Breast epithelium (tissue), 4 donors: ENCODE results near the gene RBM8A. TPM values are rescaled to one million over a fixed set of nuclear protein-coding genes. Genes with fewer than 3 reads are reported as not detected.

Experiments
- DNase-seq, 2 donors: peaks; one replicate each; pipeline ENCODE4 v3.0.0-alpha.2; 2019; ENCODE audit warnings: low spot score in 2 of 2
- H3K27ac ChIP-seq, 2 donors: fragments of 200-600 bp; sonication (generic) in 1 of 2; one replicate each; pipeline ENCODE4 v1.5.1; 2016 to 2019; ENCODE audit warnings: mild to moderate bottlenecking in 1 of 2
- H3K27me3 ChIP-seq, 2 donors: fragments of 200-600 bp; sonication (generic) in 1 of 2; one replicate each; pipeline versions ENCODE4 v1.5.1 to v1.6.0; 2017 to 2019; ENCODE audit warnings: control low read depth in 1 of 2, mild to moderate bottlenecking in 1 of 2
- H3K36me3 ChIP-seq: fragments of 200-600 bp; one replicate; pipeline ENCODE4 v1.5.1; 2019
- H3K4me1 ChIP-seq, 2 donors: fragments of 200-600 bp; sonication (generic); one replicate each; pipeline ENCODE4 v1.5.1; 2016 to 2019; ENCODE audit warnings: control low read depth in 1 of 2
- H3K4me3 ChIP-seq, 3 donors: fragments of 200-600 bp; sonication (generic); 1 replicate in 2 of 3; 2 replicates in 1 of 3; pipeline ENCODE4 v1.5.1; 2016 to 2019; ENCODE audit warnings: mild to moderate bottlenecking in 3 of 3, moderate library complexity in 2 of 3
- H3K9me3 ChIP-seq, 2 donors: fragments of 200-600 bp; sonication (generic) in 1 of 2; one replicate each; pipeline ENCODE4 v1.5.1; 2016 to 2019; ENCODE audit warnings: control low read depth in 1 of 2
- POLR2A ChIP-seq: fragments of 450-650 bp; IDR thresholded peaks from one replicate; pipeline ENCODE4 v1.6.1; 2016; ENCODE audit warnings: antibody characterized with exemption, mild to moderate bottlenecking, moderate library complexity
- POLR2AphosphoS5 ChIP-seq, 3 donors: sonication (generic); formaldehyde crosslinking; IDR thresholded peaks; one replicate each; pipeline ENCODE4 v1.6.1; 2017; ENCODE audit warnings: antibody characterized with exemption in 3 of 3
- intact Hi-C: fragments of 100-400 bp; cut with DNase I; formaldehyde crosslinking; loops from one replicate; pipeline ENCODE4 v1.15.1; 2023; ENCODE audit warnings: low total_unique reads
- total RNA-seq, 3 donors: library from RNA; depleted of rRNA; stranded (reverse); fragments of >200 nt; gene quantifications; one replicate each; pipeline ENCODE4 v1.1.0, GENCODE V29; 2016
- TF ChIP-seq, protein P1 (sequence below), 3 donors: fragments of 450-650 bp; IDR thresholded peaks; one replicate each; pipeline ENCODE4 v1.5.1; 2016 to 2017; ENCODE audit warnings: antibody characterized with exemption in 3 of 3, mild to moderate bottlenecking in 3 of 3, moderate library complexity in 3 of 3

Gene RBM8A
- total RNA-seq, 3 donors from 2014 or later, result 115 to 137 (median 128) TPM

GRCh38 chr1:145886816-145887215 lies 40.5 kb downstream of the RBM8A start:
- Histone ChIP-seq H3K36me3 (no peaks in the 10 kb centered on the region), H3K4me1 (peaks cover 5 to 21% of the 10 kb centered on the region in 2 donors), H3K9me3 (no peaks in the 10 kb centered on the region), H3K27ac (peak overlapping the region in 1 of 2 donors; percentile 26), H3K27me3 (no peaks in the 10 kb centered on the region), H3K4me3 (no peak overlapping the region)
- TF ChIP-seq POLR2AphosphoS5 (IDR thresholded peaks at IDR 0.05) (no peak), POLR2A (no peak)
- TF ChIP-seq, protein P1, sequence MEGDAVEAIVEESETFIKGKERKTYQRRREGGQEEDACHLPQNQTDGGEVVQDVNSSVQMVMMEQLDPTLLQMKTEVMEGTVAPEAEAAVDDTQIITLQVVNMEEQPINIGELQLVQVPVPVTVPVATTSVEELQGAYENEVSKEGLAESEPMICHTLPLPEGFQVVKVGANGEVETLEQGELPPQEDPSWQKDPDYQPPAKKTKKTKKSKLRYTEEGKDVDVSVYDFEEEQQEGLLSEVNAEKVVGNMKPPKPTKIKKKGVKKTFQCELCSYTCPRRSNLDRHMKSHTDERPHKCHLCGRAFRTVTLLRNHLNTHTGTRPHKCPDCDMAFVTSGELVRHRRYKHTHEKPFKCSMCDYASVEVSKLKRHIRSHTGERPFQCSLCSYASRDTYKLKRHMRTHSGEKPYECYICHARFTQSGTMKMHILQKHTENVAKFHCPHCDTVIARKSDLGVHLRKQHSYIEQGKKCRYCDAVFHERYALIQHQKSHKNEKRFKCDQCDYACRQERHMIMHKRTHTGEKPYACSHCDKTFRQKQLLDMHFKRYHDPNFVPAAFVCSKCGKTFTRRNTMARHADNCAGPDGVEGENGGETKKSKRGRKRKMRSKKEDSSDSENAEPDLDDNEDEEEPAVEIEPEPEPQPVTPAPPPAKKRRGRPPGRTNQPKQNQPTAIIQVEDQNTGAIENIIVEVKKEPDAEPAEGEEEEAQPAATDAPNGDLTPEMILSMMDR (IDR thresholded peaks at IDR 0.05), result no peak
- intact Hi-C loops, result no loop called here
- no peak for DNase-seq

GRCh38 chr1:145886390-145886789 lies 40.9 kb downstream of the RBM8A start:
- no peaks in the 10 kb centered on the region for H3K27me3 ChIP-seq
- peaks cover under 1 to 17% of the 10 kb centered on the region in 2 donors for H3K4me1 ChIP-seq
- peak overlapping the region; percentile 54 to 80 (median 57) for H3K4me3 ChIP-seq
- no peak for DNase-seq
- TF ChIP-seq POLR2A (no peak), POLR2AphosphoS5 (IDR thresholded peaks at IDR 0.05) (no peak)
- TF ChIP-seq, protein P1 (IDR thresholded peaks at IDR 0.05), result no peak
- H3K9me3 ChIP-seq, result no peaks in the 10 kb centered on the region
- peak overlapping the region in 1 of 2 donors; percentile 26 for H3K27ac ChIP-seq
- no peaks in the 10 kb centered on the region for H3K36me3 ChIP-seq
- intact Hi-C loops, result no loop called here

DNA sequence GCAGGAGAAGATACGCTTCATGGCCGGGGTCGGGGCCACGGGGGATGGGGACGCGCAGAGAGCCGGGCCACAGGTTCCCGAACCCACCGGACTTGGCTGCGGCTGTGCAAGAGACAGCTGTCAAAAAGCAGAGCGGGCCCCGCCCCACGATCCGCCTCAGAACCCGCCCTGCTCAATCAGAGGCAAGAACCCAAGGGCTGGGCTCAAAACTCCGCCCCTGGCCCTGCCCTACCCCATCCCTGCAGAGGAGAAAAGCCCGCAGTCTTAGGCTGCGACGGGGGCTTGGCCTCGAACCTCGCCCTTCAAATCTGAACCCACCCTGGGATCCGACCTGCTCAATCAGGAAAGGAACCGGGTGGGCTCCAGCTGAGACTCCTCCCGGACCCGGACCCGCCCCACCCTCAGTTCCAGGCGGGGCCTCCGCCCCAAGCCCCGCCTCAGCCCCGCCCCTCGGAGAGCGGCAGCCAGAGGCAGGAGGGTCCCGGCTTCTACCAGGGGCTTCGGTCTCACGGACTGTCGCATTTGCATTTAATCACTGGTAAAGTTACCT lies 41.5 kb downstream of the RBM8A start, which contains the start of gene ANKRD35:
TSS of gene ANKRD35 (minus strand) at position 129 of the 550 bp plus-strand sequence. CDS start at position 21, 108 bp downstream.
- intact Hi-C loops, result no loop called here
- peak; percentile 78 to 87 for DNase-seq
- Histone ChIP-seq H3K4me1 (peaks cover 0 to 14% of the 10 kb centered on the region in 2 donors), H3K27ac (peak within 1 kb of the TSS; percentile 26 to 54), H3K9me3 (no peaks in the 10 kb centered on the region), H3K27me3 (no peaks in the 10 kb centered on the region), H3K36me3 (no peaks in the 10 kb centered on the region), H3K4me3 (peak within 1 kb of the TSS; percentile 54 to 80 (median 57))
- TF ChIP-seq POLR2AphosphoS5 (IDR thresholded peaks at IDR 0.05), result no peak

- no peaks in the 10 kb centered on the region for H3K9me3 ChIP-seq
- no peaks in the 10 kb centered on the region for H3K36me3 ChIP-seq
- H3K4me3 ChIP-seq, result no peak overlapping the region
- H3K4me1 ChIP-seq, result peaks cover 0 to 3% of the 10 kb centered on the region in 2 donors
- no peak overlapping the region for H3K27ac ChIP-seq
- no peak for DNase-seq
- intact Hi-C loops, result no loop called here
- no peak for TF ChIP-seq POLR2AphosphoS5 (IDR thresholded peaks at IDR 0.05)
- no peaks in the 10 kb centered on the region for H3K27me3 ChIP-seq
These were observed 42.6 kb downstream of the RBM8A start for GRCh38 chr1:145884675-145885074.

DNA sequence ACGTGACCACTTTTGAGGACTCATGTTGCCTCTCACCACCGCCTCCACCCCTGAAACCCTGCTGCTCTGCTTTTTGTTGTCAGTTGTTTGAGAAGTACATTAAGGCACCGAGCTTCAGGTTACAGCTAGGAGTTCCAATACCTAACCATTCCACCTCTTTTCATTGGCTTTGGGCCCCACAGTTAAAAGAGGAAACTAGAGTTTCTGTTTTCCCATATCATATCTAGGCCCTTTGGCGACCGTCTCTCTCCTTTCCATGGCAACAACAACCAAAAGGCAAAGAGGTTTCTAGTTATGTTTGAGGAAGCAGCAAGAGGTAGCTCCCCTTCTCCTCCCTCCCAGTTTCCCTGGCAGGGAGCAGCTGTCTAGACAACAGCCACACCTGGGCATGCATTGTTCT lies 47.5 kb downstream of the RBM8A start:
- Histone ChIP-seq H3K4me1 (no peaks in the 10 kb centered on the region), H3K36me3 (no peaks in the 10 kb centered on the region), H3K9me3 (no peaks in the 10 kb centered on the region), H3K27me3 (no peaks in the 10 kb centered on the region), H3K27ac (peak overlapping the region; percentile 27 to 77), H3K4me3 (no peak overlapping the region)
- no peak for DNase-seq
- TF ChIP-seq POLR2A (no peak), POLR2AphosphoS5 (IDR thresholded peaks at IDR 0.05) (no peak)
- TF ChIP-seq, protein P1 (IDR thresholded peaks at IDR 0.05), result no peak
- intact Hi-C loops, result no loop called here

DNA sequence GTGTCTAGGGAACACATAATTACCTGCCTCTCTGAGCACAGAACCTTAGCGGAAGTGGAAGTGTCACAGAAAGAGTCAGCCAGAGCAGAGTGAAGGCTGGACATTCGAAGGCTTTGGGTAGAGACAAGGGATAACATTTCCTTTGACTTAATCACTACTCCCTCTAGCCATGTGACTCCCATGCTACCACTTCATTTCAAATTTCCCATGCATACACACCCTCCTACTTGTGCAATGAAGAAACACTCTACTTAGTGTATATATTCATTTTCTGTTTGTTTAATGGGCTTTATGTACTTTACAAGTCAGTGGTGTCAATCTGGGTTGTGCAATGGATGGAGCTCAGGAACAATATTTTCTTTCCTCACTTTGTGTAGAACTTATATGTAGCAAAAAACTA lies 48.6 kb downstream of the RBM8A start:
- no peaks in the 10 kb centered on the region for H3K36me3 ChIP-seq
- H3K27me3 ChIP-seq, result no peaks in the 10 kb centered on the region
- TF ChIP-seq POLR2AphosphoS5 (IDR thresholded peaks at IDR 0.05), result no peak
- TF ChIP-seq, protein P1 (IDR thresholded peaks at IDR 0.05), result no peak
- TF ChIP-seq POLR2A, result no peak
- no peaks in the 10 kb centered on the region for H3K9me3 ChIP-seq
- intact Hi-C loops, result no loop called here
- DNase-seq, result no peak
- H3K4me3 ChIP-seq, result no peak overlapping the region
- H3K27ac ChIP-seq, result no peak overlapping the region
- H3K4me1 ChIP-seq, result no peaks in the 10 kb centered on the region
